ENCODE results near the gene U2SURP. TPM values are rescaled to one million over a fixed set of nuclear protein-coding genes. Genes with fewer than 3 reads are reported as not detected.
A peak's percentile ranks its signal among the peaks of the same experiment; 100 is the strongest.

Gene U2SURP
- 40.6 TPM for total RNA-seq
- long read RNA-seq, full-length matches to known transcripts: 8 of 58 reads
- long read RNA-seq, partial matches to known transcripts: 27 of 58 reads
- long read RNA-seq, other reads (novel, unspliced or antisense): 23 of 58 reads

GRCh38 chr3:143001369-143002082 lies at the start of gene U2SURP:
U2SURP (plus strand) TSS chr3:143001570; CDS start chr3:143001629, 59 bp downstream.
- intact Hi-C loops (cut with DNase I): loop anchor here (2.0 to 10.0 kb wide), 3 partner anchors 277 to 423 kb away; partner anchors contain the start of genes ATR and TRPC1

GRCh38 chr3:142951794-142952193 lies 49.6 kb upstream of the U2SURP start:
- intact Hi-C loops (cut with DNase I): no loop called here
- no peak for DNase-seq (ENCODE audit: low spot score)

More at GRCh38 chr3:143001369-143002082, at the start of gene U2SURP:
- peak; percentile 98 for DNase-seq (ENCODE audit: low spot score)

GRCh38 chr3:142952272-142953193 lies 48.8 kb upstream of the U2SURP start:
- no peak for DNase-seq (ENCODE audit: low spot score)
- intact Hi-C loops (cut with DNase I): no loop called here

GRCh38 chr3:142953443-142953842 lies 47.9 kb upstream of the U2SURP start:
- intact Hi-C loops (cut with DNase I): no loop called here
- DNase-seq (ENCODE audit: low spot score): no peak

- DNase-seq (ENCODE audit: low spot score): no peak
- intact Hi-C loops (cut with DNase I): no loop called here
Measured at GRCh38 chr3:142958707-142959106, 42.7 kb upstream of the U2SURP start.

- intact Hi-C loops (cut with DNase I): no loop called here
- DNase-seq (ENCODE audit: low spot score): no peak
Measured at GRCh38 chr3:142960322-142960850, 41.0 kb upstream of the U2SURP start.

GRCh38 chr3:142961539-142961938 lies 39.8 kb upstream of the U2SURP start:
- intact Hi-C loops (cut with DNase I): no loop called here
- no peak for DNase-seq (ENCODE audit: low spot score)

GRCh38 chr3:142962175-142962519 lies 39.2 kb upstream of the U2SURP start:
- intact Hi-C loops (cut with DNase I): no loop called here
- DNase-seq (ENCODE audit: low spot score): no peak

- intact Hi-C loops (cut with DNase I): no loop called here
- no peak for DNase-seq (ENCODE audit: low spot score)
Measured at GRCh38 chr3:142962520-142963233, 38.7 kb upstream of the U2SURP start.

GRCh38 chr3:142963234-142963515 lies 38.2 kb upstream of the U2SURP start:
- intact Hi-C loops (cut with DNase I): no loop called here
- no peak for DNase-seq (ENCODE audit: low spot score)

GRCh38 chr3:142963516-142964448 lies 37.6 kb upstream of the U2SURP start, which contains the start of gene PAQR9:
PAQR9 (minus strand) TSS chr3:142963674; CDS start chr3:142963336, 338 bp downstream.
- DNase-seq (ENCODE audit: low spot score): no peak
- intact Hi-C loops (cut with DNase I): no loop called here

GRCh38 chr3:142965581-142965980 lies 35.8 kb upstream of the U2SURP start:
- DNase-seq (ENCODE audit: low spot score): no peak
- intact Hi-C loops (cut with DNase I): no loop called here

- intact Hi-C loops (cut with DNase I): no loop called here
- no peak for DNase-seq (ENCODE audit: low spot score)
Measured at GRCh38 chr3:142966808-142967207, 34.6 kb upstream of the U2SURP start.

GRCh38 chr3:142968319-142969025 lies 32.9 kb upstream of the U2SURP start:
- DNase-seq (ENCODE audit: low spot score): no peak
- intact Hi-C loops (cut with DNase I): no loop called here

GRCh38 chr3:142971431-142971830 lies 29.9 kb upstream of the U2SURP start:
- intact Hi-C loops (cut with DNase I): no loop called here
- no peak for DNase-seq (ENCODE audit: low spot score)

- DNase-seq (ENCODE audit: low spot score): no peak
- intact Hi-C loops (cut with DNase I): no loop called here
Measured at GRCh38 chr3:142972092-142972753, 29.1 kb upstream of the U2SURP start.

- DNase-seq (ENCODE audit: low spot score): peak; percentile 86
- intact Hi-C loops (cut with DNase I): no loop called here
Measured at GRCh38 chr3:142973217-142974009, 28.0 kb upstream of the U2SURP start.

Data from cardiac septum (tissue), 1 donor.